HTR-8/SVneo (cell line): Measurements from ENCODE around the gene CDK12.
"Not testable (repeated sequence)": the region's sequence is repeated elsewhere in the genome, so short reads cannot be mapped to it uniquely, and the experiment has no call there.

Experiments
- DNase-seq: peaks from one replicate; pipeline ENCODE4 v3.0.0; 2011; ENCODE audit warnings: low spot score, mixed read lengths; ENCODE audit not compliant: insufficient read length
- FAIRE-seq: peaks from 2 replicates; lab custom pipeline; 2011; peaks lifted over from hg19 to GRCh38; lab: Jason Lieb, UNC

CDK12 gene

DNA sequence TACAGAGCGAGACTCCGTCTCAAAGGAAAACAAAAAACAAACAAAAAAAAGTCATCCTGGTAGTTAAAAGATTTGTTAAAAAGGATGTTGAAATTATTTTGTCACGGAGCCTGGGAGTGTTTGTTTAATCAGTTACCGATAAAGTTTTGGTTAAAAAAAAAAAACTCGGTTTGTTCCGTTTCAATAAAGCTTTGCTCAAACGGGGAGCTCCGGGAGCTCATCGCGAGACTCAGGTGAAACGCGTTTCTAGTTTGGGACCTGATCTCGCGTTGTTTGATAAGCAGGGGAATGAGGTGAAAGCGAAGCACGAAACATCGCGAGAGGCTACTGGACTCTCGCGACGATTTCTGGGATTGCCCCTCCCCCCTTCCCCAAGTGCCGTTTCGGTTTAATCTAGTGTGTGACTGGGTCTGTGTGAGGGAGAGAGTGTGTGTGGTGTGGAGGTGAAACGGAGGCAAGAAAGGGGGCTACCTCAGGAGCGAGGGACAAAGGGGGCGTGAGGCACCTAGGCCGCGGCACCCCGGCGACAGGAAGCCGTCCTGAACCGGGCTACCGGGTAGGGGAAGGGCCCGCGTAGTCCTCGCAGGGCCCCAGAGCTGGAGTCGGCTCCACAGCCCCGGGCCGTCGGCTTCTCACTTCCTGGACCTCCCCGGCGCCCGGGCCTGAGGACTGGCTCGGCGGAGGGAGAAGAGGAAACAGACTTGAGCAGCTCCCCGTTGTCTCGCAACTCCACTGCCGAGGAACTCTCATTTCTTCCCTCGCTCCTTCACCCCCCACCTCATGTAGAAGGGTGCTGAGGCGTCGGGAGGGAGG is at the start of gene CDK12:
CDK12 (plus strand) TSS at position 374 of the 813 bp plus-strand sequence. CDS start 586 bp downstream, outside the sequence.
- peak; percentile 100 for DNase-seq
- FAIRE-seq: peak; percentile 88

DNA sequence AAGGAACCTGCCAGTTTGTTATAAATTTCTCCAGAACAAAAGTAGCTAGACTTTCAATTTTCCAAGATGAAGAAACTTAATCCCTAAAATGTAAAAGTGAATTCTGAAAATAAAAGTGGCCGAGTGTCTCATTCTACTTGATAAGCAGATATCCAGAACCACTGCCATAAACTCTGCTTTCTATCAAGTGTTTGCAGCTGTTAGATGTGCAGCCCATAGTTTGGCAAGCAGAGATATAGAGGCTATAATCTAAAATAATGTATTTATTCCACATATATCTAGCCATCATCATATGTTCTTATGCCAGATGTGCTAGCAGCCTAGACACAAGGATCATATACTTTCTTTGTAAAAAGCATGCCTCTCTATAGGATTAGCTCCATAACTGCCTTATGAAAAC is 45.1 kb upstream of the CDK12 start:
- DNase-seq (no peak), FAIRE-seq (no peak)

DNA sequence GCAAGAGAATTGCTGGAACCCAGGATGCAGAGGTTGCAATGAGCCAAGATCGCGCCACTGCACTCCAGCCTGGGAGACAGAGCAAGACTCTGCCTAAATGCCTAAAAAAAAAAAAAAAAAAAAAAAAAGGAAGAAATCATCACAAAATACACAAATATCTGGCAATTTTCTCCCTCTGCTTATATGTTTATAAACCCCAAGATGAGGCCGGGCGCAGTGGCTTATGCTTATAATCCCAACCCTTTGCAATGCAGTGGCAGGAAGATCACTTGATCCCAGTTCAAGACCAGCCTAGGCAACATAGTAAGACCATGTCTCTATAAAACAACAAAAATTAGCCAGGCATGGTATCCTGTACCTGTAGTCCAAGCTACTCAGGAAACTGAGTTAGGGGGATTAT is 31.7 kb upstream of the CDK12 start:
- FAIRE-seq: no peak
- DNase-seq: no peak

DNA sequence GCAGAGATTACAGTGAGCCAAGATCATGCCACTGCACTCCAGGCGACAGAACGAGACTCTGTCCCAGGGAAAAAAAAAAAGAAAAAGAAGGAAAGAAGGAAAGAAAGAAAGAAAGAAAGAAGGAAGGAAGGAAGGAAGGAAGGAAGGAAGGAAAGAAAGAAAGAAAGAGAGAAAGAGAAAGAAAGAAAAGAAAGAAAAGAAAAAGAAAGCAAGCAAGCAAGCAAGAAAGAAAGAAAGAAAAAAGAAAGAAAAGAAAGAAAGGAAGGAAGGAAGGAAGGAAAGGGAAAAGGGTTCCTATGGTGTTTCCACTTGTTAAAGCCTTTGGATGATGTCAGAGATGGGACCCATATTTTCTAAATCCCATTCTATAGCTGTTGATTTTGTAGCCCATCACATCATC is 21.4 kb upstream of the CDK12 start:
- not testable (repeated sequence) for FAIRE-seq, DNase-seq

DNA sequence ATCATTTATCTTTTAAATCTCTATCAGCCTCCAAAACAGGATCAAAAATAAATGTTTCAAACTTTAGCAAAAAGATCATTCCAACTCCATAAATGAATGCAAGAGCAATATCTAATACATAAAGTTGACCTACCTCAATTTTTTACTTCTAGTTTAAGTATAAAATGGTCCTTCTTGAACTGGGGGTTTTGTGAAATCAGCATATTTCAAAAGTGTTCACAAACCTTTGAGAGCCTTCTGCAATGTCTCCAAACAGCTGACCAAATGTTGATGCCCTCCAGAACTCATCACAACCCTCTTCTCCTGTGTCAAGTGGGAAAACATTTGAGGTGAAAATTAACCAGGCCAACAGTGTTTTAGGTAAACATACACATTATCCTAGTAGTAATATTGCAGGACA is 18.0 kb upstream of the CDK12 start:
- FAIRE-seq (no peak), DNase-seq (no peak)

DNA sequence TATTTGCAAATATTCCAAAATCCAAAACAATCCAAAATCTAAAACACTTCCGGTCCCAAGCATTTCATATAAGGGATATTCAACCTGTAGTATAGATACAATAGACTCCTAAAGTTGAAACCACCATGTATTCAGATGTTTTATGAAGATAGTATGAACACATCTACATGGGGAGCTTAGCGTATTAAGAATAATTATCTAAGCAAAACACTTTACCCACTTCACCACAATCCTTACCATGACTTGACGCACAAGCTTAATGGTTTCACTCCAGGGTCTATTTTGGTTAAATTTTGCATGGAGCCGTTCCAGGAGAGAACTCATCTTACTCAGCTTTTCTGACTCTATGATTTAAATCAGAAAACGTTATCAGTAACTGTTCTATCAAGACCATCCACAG is 13.7 kb upstream of the CDK12 start:
- DNase-seq (no peak), FAIRE-seq (no peak)

DNA sequence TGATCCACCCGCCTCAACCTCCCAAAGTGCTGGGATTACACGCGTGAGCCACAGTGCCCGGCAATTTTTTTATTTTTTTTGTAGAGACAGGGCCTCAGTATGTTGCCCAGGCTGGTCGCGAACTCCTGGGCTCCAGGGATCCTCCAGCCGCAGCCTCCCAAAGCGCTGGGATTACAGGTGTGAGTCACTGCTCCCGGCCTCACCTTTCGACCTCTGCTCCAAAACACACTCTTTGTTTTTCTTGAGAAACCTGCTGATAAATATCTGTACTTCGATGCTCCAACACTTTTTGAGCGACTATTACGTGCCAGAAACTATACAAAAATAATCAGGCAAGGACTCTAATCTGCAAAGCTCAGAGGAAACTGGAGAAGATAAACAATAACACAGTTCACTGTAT is 11.2 kb upstream of the CDK12 start:
- FAIRE-seq (no peak), DNase-seq (no peak)

DNA sequence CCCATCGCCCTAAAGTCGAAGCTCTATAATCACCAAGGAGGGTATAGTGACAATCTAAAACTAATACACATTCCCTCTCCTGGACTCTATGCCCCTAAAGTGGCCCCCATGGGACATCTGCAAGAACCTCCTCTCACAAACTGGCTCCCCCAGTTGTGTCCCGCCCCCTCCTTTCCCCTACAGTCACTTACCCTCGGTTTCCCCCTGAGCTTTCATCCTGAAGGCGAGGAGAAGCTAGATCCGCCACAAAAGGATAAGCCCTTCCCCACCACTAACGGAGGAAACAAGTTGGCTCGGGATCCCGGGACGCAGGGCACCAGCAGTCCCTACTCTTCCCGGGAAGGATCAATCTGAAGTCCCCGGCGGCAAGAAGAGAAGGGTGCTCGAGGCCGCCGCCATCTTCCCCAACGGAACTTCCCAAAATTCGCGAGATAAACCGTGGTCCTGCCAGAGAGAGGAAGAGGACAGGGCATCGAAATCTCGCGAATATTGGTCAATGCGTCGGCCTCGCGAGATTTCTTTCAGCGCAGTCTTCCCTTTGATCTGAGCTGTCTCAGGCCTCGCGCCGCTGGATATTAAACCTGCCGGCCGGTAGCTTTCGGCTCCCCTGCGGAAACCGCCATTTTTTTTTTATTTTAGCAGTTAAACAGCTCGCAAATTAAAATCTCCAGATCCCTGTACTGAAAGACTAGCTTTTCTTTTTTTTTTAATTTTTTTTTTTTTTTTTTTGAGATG is 10.3 kb upstream of the CDK12 start, which contains the start of gene MED1:
MED1 (minus strand) TSS at position 417 of the 735 bp plus-strand sequence; CDS start at position 216, 201 bp downstream.
- DNase-seq: peak; percentile 100
- FAIRE-seq: peak; percentile 82

DNA sequence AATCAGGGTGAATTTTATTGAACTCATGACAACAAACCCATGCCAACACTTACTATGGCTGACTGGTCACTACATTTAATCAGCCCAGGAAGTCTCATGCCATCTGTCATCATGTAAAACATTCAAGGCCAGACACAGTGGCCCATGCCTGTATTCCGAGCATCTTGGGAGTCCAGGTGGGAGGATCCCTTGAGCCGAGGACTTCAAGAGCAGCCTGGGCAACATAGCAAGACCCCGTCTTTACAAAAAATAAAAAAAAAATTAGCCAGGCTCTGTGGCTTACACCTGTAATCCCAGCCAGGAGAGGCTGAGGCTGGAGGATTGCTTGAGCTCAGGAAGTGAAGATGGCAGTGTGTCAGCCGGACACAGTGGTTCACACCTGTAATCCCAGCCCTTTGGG is 5.4 kb upstream of the CDK12 start:
- no peak for FAIRE-seq
- DNase-seq: no peak

DNA sequence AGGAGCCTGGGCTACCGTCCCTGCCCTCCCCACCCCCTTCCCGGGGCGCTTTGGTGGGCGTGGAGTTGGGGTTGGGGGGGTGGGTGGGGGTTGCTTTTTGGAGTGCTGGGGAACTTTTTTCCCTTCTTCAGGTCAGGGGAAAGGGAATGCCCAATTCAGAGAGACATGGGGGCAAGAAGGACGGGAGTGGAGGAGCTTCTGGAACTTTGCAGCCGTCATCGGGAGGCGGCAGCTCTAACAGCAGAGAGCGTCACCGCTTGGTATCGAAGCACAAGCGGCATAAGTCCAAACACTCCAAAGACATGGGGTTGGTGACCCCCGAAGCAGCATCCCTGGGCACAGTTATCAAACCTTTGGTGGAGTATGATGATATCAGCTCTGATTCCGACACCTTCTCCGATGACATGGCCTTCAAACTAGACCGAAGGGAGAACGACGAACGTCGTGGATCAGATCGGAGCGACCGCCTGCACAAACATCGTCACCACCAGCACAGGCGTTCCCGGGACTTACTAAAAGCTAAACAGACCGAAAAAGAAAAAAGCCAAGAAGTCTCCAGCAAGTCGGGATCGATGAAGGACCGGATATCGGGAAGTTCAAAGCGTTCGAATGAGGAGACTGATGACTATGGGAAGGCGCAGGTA is 762 bp downstream of the CDK12 start:
- FAIRE-seq (no peak), DNase-seq (no peak)

DNA sequence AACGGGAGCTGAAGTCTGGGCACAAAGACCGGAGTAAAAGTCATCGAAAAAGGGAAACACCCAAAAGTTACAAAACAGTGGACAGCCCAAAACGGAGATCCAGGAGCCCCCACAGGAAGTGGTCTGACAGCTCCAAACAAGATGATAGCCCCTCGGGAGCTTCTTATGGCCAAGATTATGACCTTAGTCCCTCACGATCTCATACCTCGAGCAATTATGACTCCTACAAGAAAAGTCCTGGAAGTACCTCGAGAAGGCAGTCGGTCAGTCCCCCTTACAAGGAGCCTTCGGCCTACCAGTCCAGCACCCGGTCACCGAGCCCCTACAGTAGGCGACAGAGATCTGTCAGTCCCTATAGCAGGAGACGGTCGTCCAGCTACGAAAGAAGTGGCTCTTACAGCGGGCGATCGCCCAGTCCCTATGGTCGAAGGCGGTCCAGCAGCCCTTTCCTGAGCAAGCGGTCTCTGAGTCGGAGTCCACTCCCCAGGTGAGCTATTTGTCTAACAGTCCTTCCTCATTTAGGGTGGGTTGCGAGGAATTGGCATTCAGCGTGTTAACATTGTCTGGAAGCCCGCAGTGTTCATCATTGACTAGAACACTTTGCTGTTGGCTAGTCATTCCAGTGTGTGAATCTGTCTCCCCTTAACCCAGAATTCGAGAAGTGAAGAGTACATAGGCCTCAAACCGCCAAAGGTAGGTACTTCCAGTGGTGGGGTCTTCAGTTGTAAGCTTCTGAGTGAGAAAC is 1.5 kb downstream of the CDK12 start:
- no peak for DNase-seq

DNA sequence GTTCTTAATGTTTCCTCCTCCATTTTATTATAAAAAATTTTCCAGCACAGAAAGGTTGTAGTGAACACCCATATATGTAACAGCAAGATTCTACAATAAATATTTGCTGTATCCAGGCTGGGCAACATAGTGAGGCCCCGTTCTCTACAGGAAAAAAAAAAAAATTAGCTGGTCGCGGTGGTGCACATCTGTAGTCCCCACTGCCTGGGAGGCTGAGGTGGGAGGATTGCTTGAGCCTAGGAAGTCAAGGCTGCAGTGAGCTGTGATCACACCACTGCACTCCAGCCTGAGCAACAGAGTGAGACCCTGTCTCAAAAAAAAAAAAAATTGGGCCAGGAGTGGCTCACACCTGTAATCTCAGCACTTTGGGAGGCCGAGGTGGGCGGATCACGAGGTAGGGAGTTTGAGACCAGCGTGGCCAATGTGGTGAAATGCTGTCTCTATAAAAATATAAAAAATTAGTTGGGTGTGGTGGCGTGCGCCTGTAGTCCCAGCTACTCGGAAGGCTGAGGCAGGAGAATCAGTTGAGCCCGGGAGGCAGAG is 3.4 kb downstream of the CDK12 start:
- FAIRE-seq: not testable (repeated sequence)

More for the DNA sequence above, 1.5 kb downstream of the CDK12 start:
- no peak for FAIRE-seq

DNA sequence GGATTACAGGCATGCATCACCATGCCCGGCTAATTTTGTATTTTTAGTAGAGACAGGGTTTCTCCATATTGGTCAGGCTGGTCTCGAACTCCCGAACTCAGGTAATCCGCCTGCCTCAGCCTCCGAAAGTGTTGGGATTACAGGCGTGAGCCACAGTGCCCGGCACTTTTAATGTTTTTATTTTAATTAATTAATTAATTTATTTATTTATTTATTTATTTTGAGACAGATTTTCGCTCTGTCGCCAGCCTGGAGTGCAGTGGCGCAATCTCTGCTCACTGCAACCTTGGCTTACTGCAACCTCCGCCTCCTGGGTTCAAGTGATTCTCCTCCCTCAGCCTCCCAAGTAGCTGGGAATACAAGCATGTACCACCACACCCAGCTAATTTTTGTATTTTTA is 7.3 kb downstream of the CDK12 start:
- not testable (repeated sequence) for FAIRE-seq, DNase-seq

More for the DNA sequence above, 3.4 kb downstream of the CDK12 start:
- not testable (repeated sequence) for DNase-seq

DNA sequence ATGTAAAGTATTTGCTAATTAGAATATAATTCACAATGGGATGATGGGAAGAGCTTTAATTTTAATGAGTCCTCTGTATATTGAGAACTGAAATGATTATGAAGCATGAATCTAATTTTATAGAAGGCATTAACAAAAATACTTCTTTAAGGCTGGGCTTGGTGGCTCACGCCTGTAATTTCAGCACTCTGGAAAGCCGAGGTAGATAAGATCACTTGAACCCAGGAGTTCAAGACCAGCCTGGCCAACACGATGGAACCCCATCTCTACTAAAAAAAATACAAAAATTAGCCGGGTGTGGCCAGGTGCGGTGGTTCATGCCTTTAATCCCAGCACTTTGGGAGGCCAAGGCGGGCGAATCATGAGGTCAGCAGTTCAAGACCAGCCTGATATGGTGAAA is 12.0 kb downstream of the CDK12 start:
- no peak for DNase-seq
- FAIRE-seq: no peak

DNA sequence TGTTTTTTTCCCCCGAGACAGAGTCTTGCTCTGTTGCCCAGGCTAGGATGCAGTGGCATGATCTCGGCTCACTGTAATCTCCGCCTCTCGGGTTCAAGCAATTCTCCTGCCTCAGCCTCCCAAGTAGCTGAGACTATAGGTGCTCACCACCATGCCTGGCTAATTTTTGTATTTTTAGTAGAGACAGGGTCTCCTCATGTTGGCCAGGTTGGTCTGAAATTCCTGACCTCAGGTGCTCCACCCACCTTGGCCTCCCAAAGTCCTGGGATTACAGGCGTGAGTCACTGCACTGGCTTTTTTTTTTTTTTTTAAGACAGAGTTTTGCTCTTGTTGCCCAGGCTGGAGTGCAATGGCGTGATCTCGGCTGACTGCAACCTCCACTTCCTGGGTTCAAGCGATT is 18.3 kb downstream of the CDK12 start:
- not testable (repeated sequence) for FAIRE-seq, DNase-seq

DNA sequence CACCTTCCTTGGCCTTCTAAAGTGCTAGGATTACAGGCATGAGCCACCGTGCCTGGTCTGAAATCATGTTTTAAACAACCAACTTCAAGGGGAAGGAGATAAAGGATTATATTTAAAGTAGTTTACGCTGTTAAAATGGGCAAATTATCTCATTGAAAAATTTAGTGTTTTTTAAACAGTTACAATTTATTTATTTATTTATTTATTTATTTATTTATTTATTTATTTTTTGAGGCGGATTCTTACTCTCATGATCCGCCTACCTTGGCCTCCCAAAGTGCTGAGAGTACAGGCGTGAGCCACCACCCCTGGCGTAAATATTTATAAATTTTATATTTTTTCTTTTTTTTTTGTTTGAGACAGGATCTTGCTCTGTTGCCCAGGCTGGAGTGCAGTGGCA is 22.2 kb downstream of the CDK12 start:
- DNase-seq (no peak), FAIRE-seq (no peak)

DNA sequence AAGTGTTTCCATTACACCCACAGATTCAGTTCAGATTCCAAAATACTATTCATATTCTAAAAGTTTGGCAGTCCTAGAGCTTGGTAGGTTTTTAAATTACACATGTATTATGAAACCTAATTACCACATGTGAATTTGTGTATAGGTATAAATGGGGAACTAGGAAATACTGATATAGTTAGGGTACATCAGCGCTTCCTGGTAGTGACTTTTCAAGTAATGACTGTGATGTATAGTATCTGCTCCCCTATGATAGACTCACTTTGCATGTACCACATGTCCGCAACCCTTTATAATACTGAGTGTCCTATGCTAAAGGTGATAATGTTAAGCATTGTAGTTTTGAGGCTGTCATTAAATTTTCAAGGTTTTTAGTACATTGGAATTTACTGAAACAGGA is 22.9 kb downstream of the CDK12 start:
- FAIRE-seq (no peak), DNase-seq (no peak)

DNA sequence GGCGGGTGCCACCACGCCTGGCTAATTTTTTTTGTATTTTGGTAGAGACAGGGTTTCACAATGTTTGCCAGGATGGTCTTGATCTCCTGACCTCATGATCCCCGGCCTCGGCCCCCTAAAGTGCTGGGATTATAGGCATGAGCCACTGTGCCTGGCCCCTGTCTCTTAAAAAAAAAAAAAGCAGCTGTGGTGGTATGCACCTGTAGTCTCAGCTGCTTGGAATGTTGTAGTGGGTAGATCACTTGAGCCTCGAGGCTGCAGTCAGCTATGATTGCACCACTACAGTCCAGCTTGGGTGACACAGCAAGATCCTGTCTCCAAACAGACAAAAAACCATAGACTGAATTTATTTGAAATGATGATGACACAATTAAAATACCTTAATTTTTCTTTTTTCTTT is 24.3 kb downstream of the CDK12 start:
- DNase-seq (peak; percentile 64), FAIRE-seq (peak; percentile 33)

DNA sequence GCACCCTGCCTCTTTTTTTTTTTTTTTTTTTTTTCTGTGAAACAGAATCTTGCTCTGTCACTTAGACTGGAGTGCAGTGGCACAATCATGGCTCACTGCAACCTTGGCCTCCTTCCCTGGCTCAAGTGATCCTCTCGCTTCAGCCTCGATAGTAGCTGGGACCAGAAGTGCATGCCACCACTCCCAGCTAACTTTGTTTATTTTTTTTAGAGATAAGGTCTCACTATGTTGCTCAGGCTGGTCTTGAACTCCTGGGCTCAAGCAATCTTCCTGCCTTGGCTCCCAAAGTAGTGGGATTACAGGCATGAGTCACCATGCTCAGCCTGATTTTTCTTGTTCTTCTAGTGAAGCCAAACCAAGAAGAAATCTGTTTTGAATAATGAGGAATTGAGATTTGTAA is 25.0 kb downstream of the CDK12 start:
- no peak for DNase-seq
- no peak for FAIRE-seq

DNA sequence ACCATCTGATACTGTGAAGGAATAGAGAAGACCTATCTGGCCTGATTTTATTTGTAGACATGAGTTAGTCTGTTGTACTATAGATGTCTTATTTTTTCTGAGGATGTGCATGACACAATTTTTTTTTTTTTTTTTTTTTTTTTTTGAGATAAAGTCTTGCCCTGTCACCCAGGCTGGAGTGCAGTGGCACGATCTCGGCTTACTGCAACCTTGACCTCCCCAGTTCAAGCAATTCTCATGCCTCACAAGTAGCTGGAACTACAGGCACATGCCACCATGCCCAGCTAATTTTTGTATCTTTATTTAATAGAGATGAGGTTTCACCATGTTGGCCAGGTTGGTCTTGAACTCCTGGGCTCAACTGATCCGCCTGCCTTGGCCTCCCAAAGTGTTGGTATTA is 26.2 kb downstream of the CDK12 start:
- FAIRE-seq, DNase-seq: not testable (repeated sequence)
